BLaER1 treated with 17β-estradiol and CSF1 and Interleukin-3, amounts not matched to agents 10 nM and 100 nM (cell line): Measurements from ENCODE around the gene AGER.
A peak's percentile ranks its signal among the peaks of the same experiment; 100 is the strongest.

Experiments
- H3K27ac ChIP-seq, 11 experiments: shearing (Covaris generic); formaldehyde crosslinking; 2 replicates each; pipeline ENCODE4 v1.8.1; 2022
- H3K27me3 ChIP-seq, 11 experiments: shearing (Covaris generic); formaldehyde crosslinking; 2 replicates each; pipeline ENCODE4 v1.8.1; 2022
- H3K36me3 ChIP-seq, 11 experiments: shearing (Covaris generic); formaldehyde crosslinking; 2 replicates each; pipeline ENCODE4 v1.8.1; 2022
- H3K4me1 ChIP-seq, 10 experiments: shearing (Covaris generic); formaldehyde crosslinking; 2 replicates each; pipeline ENCODE4 v1.8.1; 2022
- H3K4me2 ChIP-seq, 11 experiments: shearing (Covaris generic); formaldehyde crosslinking; 2 replicates each; pipeline ENCODE4 v1.8.1; 2022
- H3K4me3 ChIP-seq, 10 experiments: shearing (Covaris generic); formaldehyde crosslinking; 2 replicates each; pipeline ENCODE4 v1.8.1; 2022
- H3K9ac ChIP-seq, 11 experiments: shearing (Covaris generic); formaldehyde crosslinking; 2 replicates each; pipeline ENCODE4 v1.8.1; 2022
- H3K9me3 ChIP-seq, 11 experiments: shearing (Covaris generic); formaldehyde crosslinking; replicated peaks in 1 of 11; 2 replicates each; pipeline ENCODE4 v1.8.1; 2022
- H4K20me1 ChIP-seq, 11 experiments: shearing (Covaris generic); formaldehyde crosslinking; 2 replicates each; pipeline ENCODE4 v1.8.1; 2022
- Cebpa-rat ChIP-seq, 11 experiments: shearing (Covaris generic); IDR thresholded peaks; 2 replicates each; pipeline ENCODE4 v1.8.1; 2022

Gene AGER

GRCh38 chr6:32163559-32164258 is 20.3 kb downstream of the AGER start:
- no peak overlapping the region for H3K4me3 ChIP-seq
- no peak overlapping the region for H3K27ac ChIP-seq
- peaks cover 0 to 12% (median 7%) of the 10 kb centered on the region in 10 experiments; a peak in 8 of 20 replicates for H3K4me1 ChIP-seq
- no peak overlapping the region for H3K4me2 ChIP-seq
- H4K20me1 ChIP-seq, result peaks cover 0 to 28% (median 0%) of the 10 kb centered on the region in 11 experiments; a peak in 1 of 22 replicates
- peaks cover 30 to 74% (median 53%) of the 10 kb centered on the region in 11 experiments for H3K36me3 ChIP-seq
- no peaks in the 10 kb centered on the region for H3K27me3 ChIP-seq
- H3K9me3 ChIP-seq, result no peaks in the 10 kb centered on the region
- H3K9ac ChIP-seq, result 0 out of 22 replicates have a peak overlapping the region, but pooled peaks of 1 of the 11 experiments have one; percentile 5
- no peak for TF ChIP-seq Cebpa-rat (IDR thresholded peaks at IDR 0.05)

GRCh38 chr6:32158052-32158451 is 26.0 kb downstream of the AGER start:
- Histone ChIP-seq H3K4me3 (no peak overlapping the region), H3K36me3 (peaks cover 18 to 56% (median 43%) of the 10 kb centered on the region in 11 experiments), H3K27me3 (no peaks in the 10 kb centered on the region), H3K4me1 (peaks cover 11 to 23% (median 20%) of the 10 kb centered on the region in 10 experiments), H3K9me3 (no peaks in the 10 kb centered on the region), H3K27ac (no peak overlapping the region), H3K4me2 (no peak overlapping the region), H4K20me1 (no peaks in the 10 kb centered on the region), H3K9ac (peak overlapping the region in 1 of 11 experiments; percentile 33; a peak in 1 of 22 replicates)
- no peak for TF ChIP-seq Cebpa-rat (IDR thresholded peaks at IDR 0.05)

GRCh38 chr6:32156891-32157290 is 27.2 kb downstream of the AGER start:
- Histone ChIP-seq H3K4me1 (peaks cover 11 to 34% (median 31%) of the 10 kb centered on the region in 10 experiments), H3K4me2 (no peak overlapping the region), H3K9ac (no peak overlapping the region), H3K27ac (no peak overlapping the region), H3K36me3 (peaks cover 15 to 44% (median 35%) of the 10 kb centered on the region in 11 experiments), H3K27me3 (peaks cover 0 to 4% (median 0%) of the 10 kb centered on the region in 11 experiments; a peak in 2 of 22 replicates), H3K4me3 (no peak overlapping the region), H4K20me1 (no peaks in the 10 kb centered on the region), H3K9me3 (no peaks in the 10 kb centered on the region)
- TF ChIP-seq Cebpa-rat (IDR thresholded peaks at IDR 0.05), result no peak

- H3K4me1 ChIP-seq, result peaks cover 11 to 39% (median 31%) of the 10 kb centered on the region in 10 experiments
Observed at GRCh38 chr6:32154514-32155161, 29.4 kb downstream of the AGER start.

GRCh38 chr6:32153564-32154513 is 30.2 kb downstream of the AGER start, which contains the start of gene PPT2:
TSS of gene PPT2 (plus strand) at chr6:32154141. CDS start at chr6:32154595, 454 bp downstream.
- H3K27ac ChIP-seq, result peak within 1 kb of the TSS; percentile 45 to 86 (median 80); a peak in 20 of 22 replicates
- H3K36me3 ChIP-seq, result peaks cover 15 to 34% (median 30%) of the 10 kb centered on the region in 11 experiments
- no peaks in the 10 kb centered on the region for H4K20me1 ChIP-seq
- H3K4me3 ChIP-seq, result peak within 1 kb of the TSS; percentile 69 to 85 (median 76)
- H3K4me2 ChIP-seq, result peak within 1 kb of the TSS; percentile 83 to 99 (median 98)
- H3K27me3 ChIP-seq, result peaks cover 0 to 4% (median under 1%) of the 10 kb centered on the region in 11 experiments; a peak in 7 of 22 replicates
- peak within 1 kb of the TSS; percentile 77 to 87 (median 82) for H3K9ac ChIP-seq
- H3K9me3 ChIP-seq, result peaks cover 0 to 4% (median 2%) of the 10 kb centered on the region in 11 experiments; a peak in 8 of 22 replicates
- peaks cover 11 to 39% (median 31%) of the 10 kb centered on the region in 10 experiments for H3K4me1 ChIP-seq
- no peak for TF ChIP-seq Cebpa-rat (IDR thresholded peaks at IDR 0.05)

More at GRCh38 chr6:32154514-32155161, 29.4 kb downstream of the AGER start:
- Histone ChIP-seq H3K4me3 (peak overlapping the region; percentile 69 to 85 (median 76)), H3K27me3 (peaks cover 0 to 4% (median 0%) of the 10 kb centered on the region in 11 experiments; a peak in 3 of 22 replicates), H3K9me3 (no peaks in the 10 kb centered on the region), H3K4me2 (peak overlapping the region; percentile 83 to 99 (median 98)), H3K36me3 (peaks cover 15 to 42% (median 32%) of the 10 kb centered on the region in 11 experiments), H4K20me1 (no peaks in the 10 kb centered on the region), H3K27ac (peak overlapping the region; percentile 45 to 86 (median 80); a peak in 20 of 22 replicates), H3K9ac (peak overlapping the region; percentile 77 to 87 (median 82))
- TF ChIP-seq Cebpa-rat (IDR thresholded peaks at IDR 0.05), result no peak

- Histone ChIP-seq H3K4me3 (peak overlapping the region in 8 of 10 experiments; percentile 69 to 85 (median 80); a peak in 10 of 20 replicates), H3K4me2 (peak overlapping the region; percentile 83 to 99 (median 98)), H4K20me1 (no peaks in the 10 kb centered on the region), H3K36me3 (peaks cover 9 to 25% (median 21%) of the 10 kb centered on the region in 11 experiments), H3K4me1 (peaks cover 11 to 39% (median 31%) of the 10 kb centered on the region in 10 experiments), H3K27ac (peak overlapping the region in 7 of 11 experiments; percentile 16 to 86 (median 75); a peak in 8 of 22 replicates), H3K9me3 (peaks cover 0 to 9% (median 6%) of the 10 kb centered on the region in 11 experiments; a peak in 8 of 22 replicates), H3K9ac (peak overlapping the region in 6 of 11 experiments; percentile 41 to 87 (median 82); a peak in 11 of 22 replicates), H3K27me3 (peaks cover 0 to 12% (median 8%) of the 10 kb centered on the region in 11 experiments; a peak in 11 of 22 replicates)
- TF ChIP-seq Cebpa-rat (IDR thresholded peaks at IDR 0.05), result no peak
Observed at GRCh38 chr6:32152769-32153563, 31.1 kb downstream of the AGER start.
